ENCODE data around the gene PRKAG2.
"Not testable (repeated sequence)": the region's sequence is repeated elsewhere in the genome, so short reads cannot be mapped to it uniquely, and the experiment has no call there.

The PRKAG2 gene

GRCh38 chr7:151844825-151845200, 32.1 kb downstream of the PRKAG2 start:
- no peak for TF ChIP-seq CTCF (IDR thresholded peaks at IDR 0.05; ENCODE audit: insufficient read depth, low read depth, low read length, missing control alignments)
- H3K4me3 ChIP-seq (ENCODE audit: low read depth, low read length) = no peak overlapping the region
- DNase-seq (ENCODE audit: low read depth) = no peak

GRCh38 chr7:151844071-151844824, 32.7 kb downstream of the PRKAG2 start:
- no peak overlapping the region for H3K4me3 ChIP-seq (ENCODE audit: low read depth, low read length)
- no peak for DNase-seq (ENCODE audit: low read depth)
- no peak for TF ChIP-seq CTCF (IDR thresholded peaks at IDR 0.05; ENCODE audit: insufficient read depth, low read depth, low read length, missing control alignments)

- TF ChIP-seq CTCF (IDR thresholded peaks at IDR 0.05; ENCODE audit: insufficient read depth, low read depth, low read length, missing control alignments) = no peak
- H3K4me3 ChIP-seq (ENCODE audit: low read depth, low read length) = no peak overlapping the region
- DNase-seq (ENCODE audit: low read depth) = no peak
These were observed 33.7 kb downstream of the PRKAG2 start for GRCh38 chr7:151843181-151843580.

- not testable (repeated sequence) for H3K4me3 ChIP-seq (ENCODE audit: low read depth, low read length); DNase-seq (ENCODE audit: low read depth)
These were observed 35.4 kb downstream of the PRKAG2 start for GRCh38 chr7:151841395-151842051.

- no peak for DNase-seq (ENCODE audit: low read depth)
- no peak overlapping the region for H3K4me3 ChIP-seq (ENCODE audit: low read depth, low read length)
- TF ChIP-seq CTCF (IDR thresholded peaks at IDR 0.05; ENCODE audit: insufficient read depth, low read depth, low read length, missing control alignments) = no peak
These were observed 36.6 kb downstream of the PRKAG2 start for GRCh38 chr7:151840088-151840910.

- H3K4me3 ChIP-seq (ENCODE audit: low read depth, low read length) = peak overlapping the region; percentile 25; the same call in 1 of the 2 replicates
- DNase-seq (ENCODE audit: low read depth) = no peak
- TF ChIP-seq CTCF (IDR thresholded peaks at IDR 0.05; ENCODE audit: insufficient read depth, low read depth, low read length, missing control alignments) = no peak
These were observed 37.4 kb downstream of the PRKAG2 start for GRCh38 chr7:151839451-151839921.

- no peak for TF ChIP-seq CTCF (IDR thresholded peaks at IDR 0.05; ENCODE audit: insufficient read depth, low read depth, low read length, missing control alignments)
- DNase-seq (ENCODE audit: low read depth) = peak; percentile 38
- peak overlapping the region; percentile 25; the same call in 1 of the 2 replicates for H3K4me3 ChIP-seq (ENCODE audit: low read depth, low read length)
These were observed 38.0 kb downstream of the PRKAG2 start for GRCh38 chr7:151838861-151839381.
